Hematopoietic multipotent progenitor cell treated with erythropoietin and hydrocortisone succinate and interleukin-3 and kit ligand, for 17 days (in vitro differentiated cells): Measurements from ENCODE around the gene PHF19.

Experiments used
- DNase-seq: peaks from one replicate; pipeline ENCODE4 v3.0.0-alpha.2; 2015; ENCODE audit warnings: low spot score

The PHF19 gene

DNA sequence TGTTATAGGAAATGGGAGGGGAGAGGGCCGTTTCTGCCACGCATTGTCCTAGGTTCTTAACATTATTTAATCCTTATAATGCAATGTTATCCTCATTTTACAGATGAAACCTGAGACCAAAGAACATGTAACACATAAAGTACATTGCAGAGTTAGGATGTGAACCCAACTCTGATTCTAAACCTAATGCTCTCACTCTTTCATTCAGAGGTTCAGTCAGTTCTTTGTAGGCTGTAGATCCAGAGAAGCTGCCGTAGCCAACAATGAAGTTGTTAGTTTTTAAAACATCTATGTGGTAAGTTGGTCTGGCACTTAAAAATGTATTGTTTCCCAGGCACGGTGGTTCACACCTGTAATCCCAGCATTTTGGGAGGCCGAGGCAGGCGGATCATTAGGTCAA lies 23.8 kb downstream of the PHF19 start:
- no peak for DNase-seq

DNA sequence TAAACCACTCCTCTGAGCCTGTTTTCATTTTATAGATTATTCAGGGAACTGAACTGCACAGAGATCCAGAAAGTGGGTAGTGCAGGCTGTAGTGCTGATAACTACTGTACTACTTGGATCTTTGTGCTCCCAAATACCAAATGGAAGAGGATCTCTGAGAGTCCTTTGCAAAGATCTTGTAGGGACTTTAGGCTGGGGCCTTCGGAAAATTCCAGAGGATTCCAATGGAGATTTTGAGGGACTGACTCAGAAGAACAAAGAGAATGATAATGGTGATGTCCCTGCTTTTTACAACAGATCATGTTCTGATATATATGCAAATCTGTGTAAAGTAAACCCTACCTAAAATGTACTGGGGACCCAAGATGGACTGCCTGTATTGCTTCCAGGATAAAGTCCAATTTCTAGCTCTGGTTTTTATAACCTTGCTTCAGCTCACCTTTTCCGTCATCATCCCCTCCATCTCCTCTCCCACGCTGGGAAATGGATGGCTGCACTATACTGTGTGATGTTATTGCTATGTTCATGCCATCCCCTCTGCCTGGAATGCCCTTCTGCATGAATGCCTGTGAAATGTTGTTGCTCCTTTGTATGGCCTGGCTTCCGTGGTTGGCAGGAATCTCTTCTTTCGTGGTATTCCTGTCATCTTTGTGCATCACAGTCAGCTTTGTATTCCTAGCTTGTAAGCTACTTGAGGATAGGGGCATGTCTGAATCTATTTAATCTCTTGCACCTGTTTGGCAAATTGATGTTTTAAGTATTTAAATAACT lies 24.6 kb downstream of the PHF19 start:
- no peak for DNase-seq

DNA sequence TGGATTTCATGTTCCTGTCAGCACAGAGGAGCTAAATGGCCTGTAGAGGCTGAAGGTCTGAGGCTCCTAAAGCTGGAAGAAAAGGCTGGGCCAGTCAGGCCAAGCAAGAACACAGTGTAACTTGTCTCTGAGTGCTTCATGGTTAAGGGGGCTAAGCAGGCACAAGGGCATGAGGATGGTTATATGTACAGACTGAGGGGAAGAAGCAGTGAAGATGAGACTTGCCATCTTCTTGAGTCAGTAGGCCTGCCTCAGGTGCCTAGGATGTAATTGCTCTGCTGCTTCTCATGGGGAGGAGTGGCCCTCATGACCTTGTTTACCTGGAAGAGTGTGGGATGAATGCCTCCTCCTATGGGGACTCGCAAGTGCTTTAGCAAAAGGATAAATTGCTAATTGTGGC lies 25.5 kb downstream of the PHF19 start:
- DNase-seq: no peak

DNA sequence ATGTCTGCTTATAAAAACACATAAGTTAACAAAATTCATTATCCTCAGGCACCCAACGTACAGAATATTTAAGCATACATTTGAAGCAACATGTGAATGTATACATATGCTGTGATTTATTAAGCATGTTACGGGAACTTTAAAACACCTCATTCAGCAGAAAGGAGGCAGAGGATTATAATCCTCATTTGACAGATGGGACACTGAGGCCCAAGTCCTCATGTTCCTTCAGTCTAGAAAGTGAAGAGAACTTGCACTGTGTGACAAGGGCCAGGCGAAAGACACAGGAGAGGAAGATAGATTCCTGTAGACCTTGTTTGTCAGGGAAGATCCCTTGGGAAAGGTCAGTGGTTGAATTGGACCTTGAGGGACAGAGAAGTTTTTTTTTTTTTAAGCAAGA lies 26.7 kb downstream of the PHF19 start:
- DNase-seq: no peak

DNA sequence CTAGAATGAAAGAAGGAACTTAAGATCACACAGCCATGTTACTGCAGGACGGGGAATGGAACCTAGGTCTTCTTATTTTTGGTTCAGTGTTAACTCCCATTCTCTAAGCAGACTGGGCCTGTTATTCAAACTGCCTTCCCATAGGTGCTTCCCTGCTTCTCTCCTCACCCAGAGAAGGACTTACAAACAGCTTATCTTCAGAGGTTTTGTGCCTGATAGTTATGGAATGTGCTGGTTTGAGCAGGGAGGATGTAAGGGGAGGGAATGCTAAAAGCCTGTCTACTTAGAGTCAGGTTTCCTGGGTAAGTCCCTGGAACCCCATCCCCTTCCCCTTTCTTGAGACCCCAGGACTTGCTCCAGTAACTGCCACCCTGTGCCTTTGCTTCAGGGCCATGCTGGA lies 30.1 kb downstream of the PHF19 start:
- no peak for DNase-seq

DNA sequence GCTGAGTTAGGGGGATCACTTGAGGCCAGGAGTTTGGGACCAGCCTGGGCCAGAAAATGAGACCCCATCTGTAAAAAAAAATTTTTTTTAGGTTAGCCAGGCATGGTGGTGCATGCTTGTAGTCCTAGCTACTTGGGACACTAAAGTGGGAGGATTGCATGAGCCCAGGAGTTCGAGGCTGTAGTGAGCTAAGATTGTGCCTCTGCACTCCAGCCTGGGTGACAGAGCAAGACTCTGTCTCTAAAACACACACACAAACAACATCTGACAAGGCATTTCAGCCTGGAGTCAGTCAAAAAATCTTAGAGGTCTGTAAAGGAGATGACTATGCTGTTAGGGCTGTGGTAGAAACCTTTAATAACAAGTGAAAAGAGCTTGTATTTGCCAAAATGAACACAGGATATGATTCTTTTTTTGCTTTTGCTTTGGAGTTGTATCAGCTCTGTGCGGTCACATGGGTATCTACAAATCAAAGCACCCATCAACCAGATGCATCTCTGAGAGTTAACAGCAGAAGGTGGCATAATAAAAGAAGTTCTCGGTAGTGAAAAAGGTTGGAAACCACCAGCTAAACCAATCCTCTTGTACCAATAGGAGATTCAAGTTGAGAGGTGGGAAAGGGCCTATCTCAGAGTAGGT lies 30.6 kb downstream of the PHF19 start:
- no peak for DNase-seq

DNA sequence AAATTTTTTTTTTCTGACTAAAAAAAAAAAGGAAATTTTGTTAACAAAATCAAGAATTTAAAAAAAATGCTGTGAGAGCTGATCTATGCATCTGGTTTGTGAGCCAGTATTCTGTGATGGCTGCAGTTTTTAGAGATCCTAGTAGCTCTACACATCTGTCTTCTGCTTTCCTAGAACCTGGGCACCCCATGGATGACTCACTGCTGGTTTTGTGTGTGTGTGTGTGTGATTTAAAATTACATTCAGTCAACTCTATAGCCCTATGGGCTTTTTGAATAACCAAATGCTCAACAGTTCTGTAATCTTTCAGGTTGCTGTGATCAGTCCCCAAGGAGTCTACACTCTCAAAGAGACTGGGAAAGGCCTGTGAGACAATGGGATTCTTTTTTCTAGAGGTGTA lies 31.7 kb downstream of the PHF19 start:
- DNase-seq: no peak

DNA sequence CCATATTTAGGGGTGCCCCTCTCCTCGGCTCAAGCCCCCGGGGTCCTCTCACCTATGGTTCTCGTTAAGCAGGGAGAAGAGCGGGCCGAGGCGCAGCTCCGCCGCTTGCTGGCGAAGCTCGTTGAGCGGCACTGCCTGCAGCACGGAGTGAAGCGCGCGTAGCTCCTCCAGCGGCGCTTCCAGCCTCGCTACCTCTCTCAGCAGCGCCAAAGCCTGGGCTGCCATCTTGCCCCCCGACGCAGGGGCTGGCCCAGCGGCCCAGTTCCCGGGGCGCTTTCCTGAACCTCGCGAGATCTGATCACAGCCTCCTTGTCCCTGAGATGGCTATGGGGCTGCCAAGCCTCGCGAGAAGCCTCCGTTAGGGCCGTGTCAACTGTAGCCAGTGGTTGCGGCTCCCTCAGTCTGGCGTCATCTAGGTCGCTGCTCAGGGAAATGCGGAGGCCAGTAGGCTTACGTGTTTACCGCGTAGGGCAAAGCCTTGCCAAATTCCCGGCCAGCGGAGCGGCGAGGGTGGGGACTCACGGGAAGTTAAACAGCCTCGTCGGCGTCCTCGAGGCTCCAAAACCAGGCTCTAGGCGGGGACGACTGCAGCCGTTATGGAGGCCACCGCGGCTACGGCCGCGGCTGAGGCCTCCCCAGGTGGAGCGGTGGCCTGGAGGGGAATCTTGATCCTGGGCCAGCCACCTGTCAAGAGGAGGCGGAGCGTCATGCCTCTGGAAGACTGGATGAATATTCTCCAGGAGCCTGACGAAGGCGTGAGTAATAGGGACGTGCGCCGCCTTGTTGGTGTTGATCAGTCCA lies 34.1 kb downstream of the PHF19 start, which contains the start of gene PSMD5:
PSMD5 (minus strand) TSS at position 238 of the 801 bp plus-strand sequence; CDS start at position 225, 13 bp downstream.
- peak; percentile 96 for DNase-seq

DNA sequence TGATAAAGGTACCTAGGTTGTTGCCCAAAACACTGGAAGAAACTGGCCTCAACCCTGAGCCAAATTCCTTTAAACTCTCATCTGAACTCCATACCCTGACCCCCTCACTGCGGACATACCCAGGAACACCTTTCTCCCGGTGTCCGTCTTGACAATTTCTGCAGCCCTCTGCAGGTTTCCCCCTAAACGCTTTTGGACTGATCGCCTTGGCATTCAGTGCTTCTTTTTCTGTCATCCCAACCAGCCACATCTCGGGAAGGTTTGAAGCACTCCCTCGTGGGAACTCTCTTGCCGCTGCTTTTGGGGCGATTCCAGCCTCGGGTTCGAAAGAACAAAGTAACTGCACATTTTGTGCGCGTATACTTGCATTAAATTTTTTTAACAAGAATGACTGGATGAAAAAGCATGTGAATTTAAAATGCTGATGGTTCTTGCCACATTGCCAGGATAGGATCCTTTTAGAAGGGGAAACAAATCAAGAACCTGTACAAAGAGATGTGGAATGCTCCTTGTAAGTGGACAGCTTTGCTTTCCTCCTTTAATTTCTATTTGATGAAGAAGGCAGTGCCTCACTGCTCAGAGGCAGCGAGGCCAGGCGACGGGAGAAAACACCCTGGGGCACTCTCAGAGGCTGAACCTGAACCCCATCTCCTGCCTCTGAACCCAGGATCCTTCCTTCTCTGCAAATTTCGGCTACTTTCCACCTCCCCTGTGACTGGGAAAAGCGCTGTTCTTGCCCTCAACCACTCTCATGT lies 34.9 kb downstream of the PHF19 start:
- peak; percentile 18 for DNase-seq

DNA sequence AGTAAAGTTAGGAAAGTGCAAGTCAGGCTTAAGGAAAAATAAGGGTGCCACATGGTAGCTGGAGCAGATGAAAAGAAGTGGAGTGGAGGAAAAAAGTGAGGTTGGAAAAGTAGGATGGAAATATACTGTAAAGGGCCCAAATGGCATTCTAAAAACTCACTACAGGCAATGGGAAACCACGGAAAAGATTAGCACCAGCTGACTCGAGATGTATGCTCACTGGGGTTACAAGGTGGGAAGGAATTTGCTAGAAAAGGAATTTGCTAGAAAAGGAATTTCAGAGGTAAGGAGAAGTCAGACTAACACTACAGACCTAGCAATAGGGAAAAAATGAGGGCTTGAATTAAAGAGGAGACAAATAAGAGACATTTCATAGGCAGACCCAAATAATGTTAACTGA lies 37.8 kb downstream of the PHF19 start:
- DNase-seq: no peak

DNA sequence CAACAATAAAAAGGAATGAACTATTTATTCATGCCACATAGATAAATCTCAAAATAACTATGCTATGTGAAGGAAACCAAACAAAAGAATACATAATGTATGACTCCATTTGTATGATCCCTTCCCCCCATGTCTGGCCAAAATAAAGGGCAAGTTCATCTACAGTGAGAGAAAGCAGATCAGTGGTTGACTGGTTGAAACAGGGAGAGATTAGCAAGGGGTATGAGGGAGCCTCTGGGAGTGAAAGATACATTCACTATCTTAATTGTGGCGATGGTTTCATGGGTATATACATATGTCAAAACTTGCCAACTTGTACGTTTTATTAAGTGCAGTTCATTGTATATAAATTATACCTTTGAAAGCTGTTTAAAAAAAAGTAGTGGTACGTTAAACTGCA lies 39.1 kb downstream of the PHF19 start:
- DNase-seq: no peak

DNA sequence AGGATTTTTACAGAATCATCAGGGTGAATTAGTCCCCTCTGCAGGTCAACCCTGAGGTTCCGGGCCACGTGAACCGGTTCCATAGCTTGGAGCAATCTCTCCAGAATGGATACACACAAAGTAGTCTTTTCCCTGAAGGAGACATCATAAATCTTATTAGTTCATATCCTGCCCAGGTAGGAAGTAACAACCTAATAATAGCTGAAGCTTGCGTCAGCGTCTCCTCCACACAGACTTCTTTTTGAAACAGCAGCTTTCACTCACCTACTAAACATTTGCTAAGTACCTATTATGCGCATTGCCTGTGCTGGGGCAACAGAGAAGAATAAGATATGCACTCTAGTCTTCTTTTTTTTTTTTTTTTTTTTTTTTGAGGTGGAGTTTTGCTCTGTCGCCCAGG lies 43.7 kb downstream of the PHF19 start:
- no peak for DNase-seq

DNA sequence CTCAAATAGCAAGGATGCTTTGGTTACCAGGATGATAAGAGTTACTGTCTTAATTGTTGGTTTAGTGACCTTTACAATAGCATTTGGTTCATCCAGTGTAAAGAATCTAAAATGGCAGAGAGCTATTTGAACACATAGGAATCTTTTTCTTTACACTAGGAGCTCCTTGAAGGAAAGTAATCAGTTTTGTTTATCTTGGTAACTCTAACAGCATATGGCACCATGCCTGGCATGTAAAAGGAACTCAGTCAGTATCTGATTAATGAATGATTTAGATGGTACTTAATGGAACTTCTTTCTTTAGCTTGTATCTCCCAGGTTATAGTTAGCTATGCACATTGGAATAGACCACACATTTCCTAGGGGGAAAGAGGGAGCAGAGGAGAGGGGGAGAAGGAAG lies 44.2 kb downstream of the PHF19 start:
- no peak for DNase-seq

DNA sequence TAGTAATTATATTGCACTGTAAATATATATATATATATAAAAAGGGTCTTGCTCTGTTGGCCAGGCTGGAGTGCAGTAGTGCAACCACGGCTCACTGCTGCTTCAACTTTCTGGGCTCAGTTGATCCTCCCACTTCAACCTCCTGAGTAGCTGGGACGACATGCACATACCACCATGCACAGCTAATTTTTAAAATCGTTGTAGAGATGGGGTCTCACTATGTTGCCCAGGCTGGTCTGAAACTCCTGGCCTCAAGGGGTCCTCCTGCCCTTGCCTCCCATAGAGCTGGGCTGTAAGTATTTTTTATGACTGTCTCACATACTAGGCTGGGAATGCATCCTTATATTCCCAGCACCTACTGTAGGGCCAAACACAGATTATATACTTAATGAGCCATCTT lies 46.1 kb downstream of the PHF19 start:
- no peak for DNase-seq

DNA sequence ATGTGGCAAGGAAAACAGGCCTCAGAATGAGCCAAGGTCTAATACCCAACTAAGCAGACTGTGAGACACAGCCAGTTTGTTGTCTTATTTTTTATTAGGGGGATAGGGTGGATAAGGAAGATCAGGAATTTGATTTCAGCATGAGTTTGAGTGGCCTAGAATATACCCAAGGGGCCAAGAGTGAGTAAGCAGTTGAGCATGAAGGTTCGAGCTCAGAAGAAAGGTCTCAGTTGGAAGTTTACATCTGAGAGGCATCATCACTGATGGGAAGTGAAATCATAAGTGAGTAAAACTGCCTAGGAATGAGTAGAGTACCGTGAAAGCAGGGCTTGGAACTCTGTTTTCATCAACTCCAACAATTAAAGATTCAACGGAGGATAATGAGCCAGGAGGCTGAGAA lies 46.8 kb downstream of the PHF19 start:
- no peak for DNase-seq

DNA sequence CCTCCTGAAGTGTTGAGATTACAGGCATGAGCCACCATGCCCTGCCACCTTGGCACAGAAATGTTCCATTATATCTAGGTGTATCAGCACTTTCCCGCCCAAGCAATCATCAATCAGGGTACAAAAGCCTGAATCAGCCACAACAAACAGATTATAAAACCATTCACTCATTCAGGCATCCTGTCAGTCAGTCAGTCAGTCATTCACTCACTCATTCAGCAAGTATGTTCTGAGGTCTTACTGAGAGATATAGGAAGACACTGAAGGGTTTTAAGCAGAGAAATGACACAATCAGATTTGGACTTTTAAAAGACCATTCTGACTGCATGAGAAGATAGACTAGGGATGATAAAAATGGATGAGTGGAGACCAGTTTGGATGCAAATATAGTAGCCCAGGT lies 47.3 kb downstream of the PHF19 start:
- DNase-seq: no peak

DNA sequence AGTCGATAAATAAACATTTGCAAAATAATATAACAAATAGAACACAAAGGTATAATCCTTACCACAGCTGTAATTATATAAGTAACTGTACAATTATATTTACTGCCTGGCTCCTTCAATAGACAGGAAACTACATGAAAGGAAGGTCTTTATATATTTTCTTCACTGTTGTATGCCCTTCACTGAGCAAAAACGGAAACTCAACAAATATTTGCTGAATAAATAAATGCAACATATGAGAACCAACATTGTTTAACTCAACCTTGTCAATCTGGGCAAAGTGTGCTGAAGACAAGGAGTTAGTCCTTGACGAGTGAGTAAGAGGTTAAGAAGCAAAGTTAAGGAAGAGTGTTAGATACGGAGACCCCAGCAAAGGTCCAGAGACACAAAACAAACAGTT lies 56.9 kb downstream of the PHF19 start:
- no peak for DNase-seq

DNA sequence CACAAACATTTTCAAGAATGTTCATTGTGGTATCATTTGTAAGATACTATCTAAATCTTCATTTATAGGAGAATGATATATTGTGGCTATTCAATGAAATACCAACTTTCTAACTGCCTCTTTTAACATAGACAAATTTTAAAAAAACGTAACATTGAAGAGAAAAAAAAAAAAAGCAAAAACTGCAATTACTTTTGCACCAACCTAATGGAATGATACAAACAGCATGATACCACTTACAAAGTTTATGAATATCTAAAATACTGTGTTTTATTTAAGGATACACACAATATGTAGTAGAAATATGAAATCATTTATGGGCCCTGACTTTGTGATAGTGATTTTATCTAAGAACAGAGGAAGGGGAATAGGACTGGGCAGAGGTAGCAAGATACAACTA lies 58.4 kb downstream of the PHF19 start:
- DNase-seq: no peak

DNA sequence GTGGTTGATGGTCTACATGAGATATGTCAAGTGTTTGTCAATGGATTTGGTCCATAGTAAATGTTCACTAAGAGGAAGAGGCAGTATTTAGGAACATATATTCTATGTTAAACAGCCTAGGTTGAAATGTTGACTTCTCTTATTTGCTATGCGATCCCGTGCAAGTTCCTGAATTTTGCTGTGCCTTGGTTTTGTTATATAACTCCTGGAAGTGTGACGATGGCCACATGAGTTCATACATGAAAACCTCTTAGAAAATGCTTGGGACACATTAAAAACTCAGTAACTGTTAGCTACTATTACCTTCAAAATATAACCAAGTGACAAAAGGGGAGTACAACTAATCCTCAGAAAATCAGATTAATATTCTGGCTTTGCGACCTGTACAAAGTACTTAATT lies 61.9 kb downstream of the PHF19 start:
- DNase-seq: no peak

DNA sequence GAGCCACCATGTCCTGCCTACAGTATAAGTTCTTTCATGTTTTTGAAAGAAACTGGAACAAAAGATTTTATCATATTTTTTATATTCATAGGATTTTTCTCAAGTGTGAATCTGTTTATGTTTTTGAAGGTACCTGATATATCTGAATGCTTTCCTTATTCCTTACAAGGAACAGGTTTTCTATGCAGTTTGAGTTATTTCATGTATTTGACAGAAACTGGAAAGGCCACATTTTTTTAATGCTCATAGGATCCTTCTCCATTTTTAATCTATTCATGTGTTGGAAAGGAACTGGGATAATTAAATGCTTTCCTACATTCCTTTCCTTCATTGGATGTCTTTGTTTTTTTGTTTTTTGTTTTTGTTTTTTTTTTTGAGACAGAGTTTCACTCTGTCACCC lies 68.1 kb downstream of the PHF19 start:
- no peak for DNase-seq

DNA sequence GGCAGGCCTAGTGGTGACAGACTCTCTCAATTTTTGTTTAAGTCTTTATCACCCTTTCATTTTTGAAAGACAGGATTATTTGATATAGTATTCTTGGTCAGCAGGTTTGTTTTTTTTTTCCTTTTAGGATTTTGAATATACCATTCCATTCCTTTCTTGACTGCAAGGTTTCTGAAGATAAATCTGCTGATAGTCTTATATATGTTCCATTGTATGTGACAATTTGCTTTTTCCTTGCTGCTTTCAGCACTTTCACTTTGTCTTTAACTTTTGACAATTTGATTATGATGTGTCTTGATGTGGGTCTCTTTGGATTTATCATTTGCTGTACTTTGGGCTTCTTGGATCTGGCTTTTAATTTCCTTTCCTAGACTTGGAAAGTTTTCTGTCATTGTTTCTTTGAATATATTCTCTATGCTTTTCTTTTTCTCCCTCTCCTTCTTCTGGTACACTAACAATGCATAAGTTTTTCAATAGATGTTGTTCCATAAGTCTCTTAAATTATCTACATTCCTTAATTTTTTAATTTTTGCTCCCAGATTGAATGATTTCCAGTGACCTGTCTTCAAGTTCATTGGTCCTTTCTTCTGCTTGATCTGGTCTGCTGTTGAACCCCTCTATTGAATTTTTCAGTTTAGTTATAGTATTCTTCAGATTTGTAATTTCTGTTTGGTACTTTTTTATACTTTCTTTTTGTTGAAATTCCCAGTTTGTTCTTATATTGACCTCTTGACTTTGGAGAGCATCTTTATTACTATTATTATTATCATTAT lies 69.2 kb downstream of the PHF19 start:
- no peak for DNase-seq
